Inflammatory macrophage treated with lipopolysaccharide for 1 hour (primary cell): ENCODE results near the gene AFF4.
"Not testable (repeated sequence)": the region's sequence is repeated elsewhere in the genome, so short reads cannot be mapped to it uniquely, and the experiment has no call there.

Experiments used
- DNase-seq, 2 donors: peaks; one replicate each; pipeline ENCODE4 v3.0.0-alpha.2; 2020 to 2022

Gene AFF4

DNA sequence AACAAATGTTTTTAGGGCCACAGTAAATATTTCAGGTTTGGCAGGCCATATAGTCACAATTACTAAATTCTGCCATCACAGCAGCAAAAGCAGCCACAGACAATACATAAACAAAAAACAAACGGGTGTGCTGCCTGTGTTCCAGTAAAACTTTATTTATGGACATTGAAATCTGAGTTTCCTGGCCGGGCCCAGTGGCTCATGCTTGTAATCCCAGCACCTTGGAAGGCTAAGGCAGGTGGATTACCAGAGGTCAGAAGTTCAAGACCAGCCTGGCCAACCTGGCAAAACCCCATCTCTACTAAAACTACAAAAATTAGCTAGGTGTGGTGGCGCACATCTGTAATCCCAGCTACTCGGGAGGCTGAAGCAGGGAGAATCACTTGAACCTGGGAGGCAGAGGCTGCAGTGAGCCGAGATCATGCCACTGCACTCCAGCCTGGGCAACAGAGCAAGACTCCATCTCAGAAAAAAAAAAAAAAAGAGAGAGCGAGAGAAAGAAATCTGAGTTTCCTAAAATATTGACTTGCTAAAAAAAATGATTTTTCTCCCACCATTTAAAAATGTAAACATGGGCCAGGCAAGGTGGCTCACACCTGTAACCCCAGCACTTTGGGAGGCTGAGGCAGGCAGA is 7.2 kb downstream of the AFF4 start:
- not testable (repeated sequence) for DNase-seq

DNA sequence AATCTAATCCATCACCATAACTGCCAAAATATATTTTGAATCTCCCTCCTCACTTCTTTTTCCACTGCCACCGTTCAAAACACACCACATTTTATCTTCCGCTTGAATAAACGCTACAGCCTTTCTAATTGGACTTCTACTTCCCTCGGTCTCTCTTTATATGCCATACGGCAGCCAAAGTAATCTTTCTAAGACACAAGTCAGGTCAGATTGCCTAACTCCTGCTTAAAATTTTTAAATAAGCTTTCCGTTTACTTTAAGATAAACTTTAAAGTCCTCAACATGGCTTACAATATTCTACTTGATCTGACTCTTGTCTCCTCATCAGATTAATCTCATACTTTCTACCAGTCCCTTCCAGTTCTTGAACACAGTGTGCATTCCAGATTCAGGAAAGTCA is 9.7 kb downstream of the AFF4 start:
- no peak for DNase-seq

DNA sequence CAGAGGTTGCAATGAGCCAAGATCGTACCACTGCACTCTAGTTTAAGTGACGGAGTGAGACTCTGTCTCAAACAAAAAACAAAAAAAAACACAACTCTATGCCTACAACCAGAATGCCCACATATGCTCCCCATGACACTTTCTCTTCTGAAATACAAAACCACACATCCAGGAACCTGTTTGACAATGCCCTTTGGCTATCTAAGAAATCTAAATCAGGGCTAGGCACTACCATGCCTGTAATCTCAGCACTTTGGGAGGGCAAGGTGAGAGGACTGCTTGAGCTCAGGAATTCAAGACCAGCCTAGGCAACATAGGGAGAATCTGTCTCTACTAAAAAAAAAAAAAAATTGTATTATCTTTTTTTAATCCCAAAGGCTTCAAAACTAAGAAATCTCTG is 10.6 kb downstream of the AFF4 start:
- no peak for DNase-seq

DNA sequence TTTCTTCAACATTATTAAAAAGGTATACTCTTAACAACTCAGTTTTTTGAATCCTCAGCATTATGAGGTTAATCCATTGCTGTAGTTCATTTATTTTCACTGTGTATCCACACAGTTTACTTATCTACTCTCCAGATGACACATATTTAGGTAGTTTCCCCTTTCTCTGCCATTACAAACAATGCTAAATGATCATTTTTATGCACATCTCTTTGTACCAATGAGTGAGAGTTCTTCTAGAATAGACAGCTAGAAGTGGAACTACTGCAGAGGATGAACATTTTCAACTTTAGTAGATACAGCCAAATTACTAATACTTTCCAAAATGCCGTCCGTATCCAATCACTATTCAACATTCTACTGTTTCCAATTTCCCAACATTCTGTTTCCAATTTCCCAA is 11.5 kb downstream of the AFF4 start:
- no peak for DNase-seq

DNA sequence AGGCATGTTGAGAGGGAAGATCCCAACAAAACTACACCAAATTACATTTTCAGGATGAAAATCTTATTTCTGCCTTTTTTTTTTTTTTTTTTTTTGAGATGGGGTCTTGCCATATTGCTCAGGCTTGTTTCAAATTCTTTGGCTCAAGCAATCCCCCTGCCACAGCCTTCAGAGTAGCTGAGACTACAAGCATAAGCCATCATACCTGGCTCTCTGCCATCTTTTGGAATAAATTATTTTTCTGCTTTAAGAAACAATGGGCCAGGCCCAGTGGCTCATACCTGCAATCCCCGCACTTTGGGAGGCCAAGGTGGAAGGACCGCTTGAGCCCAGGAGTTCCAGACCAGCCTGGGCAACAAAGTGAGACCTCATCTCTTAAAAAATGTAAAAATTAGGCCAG is 14.3 kb downstream of the AFF4 start:
- no peak for DNase-seq

DNA sequence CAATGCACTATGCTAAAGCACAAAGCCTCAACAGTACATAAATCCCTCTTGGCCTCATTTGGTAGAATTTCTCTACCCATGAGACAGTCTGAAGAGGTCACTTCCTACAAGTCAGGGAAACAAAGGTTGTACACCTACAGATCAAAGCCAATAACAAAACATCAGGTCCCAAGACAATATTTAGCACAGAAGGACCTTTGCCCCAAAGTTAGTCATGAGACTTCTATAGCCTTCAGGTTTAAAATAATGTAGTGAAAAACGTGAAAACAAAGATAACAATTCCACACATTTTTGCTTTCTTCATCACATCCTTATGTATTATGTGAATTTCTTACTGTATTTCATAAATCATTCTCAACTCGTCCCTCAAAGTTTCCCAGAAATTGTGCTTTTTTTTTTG is 15.8 kb downstream of the AFF4 start:
- DNase-seq, result no peak

DNA sequence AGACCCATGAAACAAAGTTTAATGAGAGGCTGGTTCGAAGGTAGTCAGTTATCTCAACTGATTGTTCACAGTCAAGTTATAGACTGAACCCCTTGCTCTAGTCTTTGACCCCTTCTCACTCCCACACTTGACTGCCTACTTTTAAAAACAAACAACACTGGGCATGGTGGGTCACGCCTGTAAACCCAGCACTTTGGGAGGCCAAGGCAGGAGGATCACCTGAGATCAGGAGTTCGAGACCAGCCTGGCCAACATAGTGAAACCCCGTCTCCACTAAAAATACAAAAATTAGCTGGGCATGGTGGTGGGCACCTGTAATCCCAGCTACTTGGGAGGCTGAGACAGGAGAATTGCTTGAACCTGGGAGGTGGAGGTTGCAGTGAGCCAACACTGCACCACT is 18.1 kb downstream of the AFF4 start:
- DNase-seq, result not testable (repeated sequence)

DNA sequence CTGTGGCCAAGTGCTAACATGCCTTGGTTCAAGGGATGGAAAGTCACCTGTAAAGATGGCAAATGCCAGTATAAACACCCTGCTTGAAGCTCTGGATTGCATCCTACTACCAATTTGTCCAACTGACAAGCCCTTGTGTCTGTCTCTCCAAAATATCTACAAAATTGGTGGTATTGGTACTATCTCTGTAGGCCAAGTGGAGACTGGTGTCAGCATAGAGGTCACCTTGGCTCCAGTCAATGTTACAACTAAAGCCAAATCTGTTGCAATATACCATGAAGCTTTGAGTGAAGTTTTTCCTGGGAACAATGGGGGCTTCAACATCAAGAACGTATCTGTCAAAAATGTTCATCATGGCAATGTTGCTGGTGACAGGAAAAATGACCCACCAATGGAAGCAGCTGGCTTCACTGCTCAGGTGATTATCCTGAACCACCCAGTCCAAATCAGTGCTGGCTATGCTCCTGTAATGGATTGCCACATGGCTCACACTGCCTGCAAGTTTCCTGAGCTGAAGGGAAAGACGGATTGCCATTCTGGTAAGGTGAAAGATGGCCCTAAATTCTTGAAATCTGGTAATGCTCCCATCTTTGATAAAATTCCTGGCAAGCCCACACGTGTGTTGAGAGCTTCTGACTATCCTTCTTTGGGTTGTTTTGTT is 19.9 kb downstream of the AFF4 start:
- no peak for DNase-seq

DNA sequence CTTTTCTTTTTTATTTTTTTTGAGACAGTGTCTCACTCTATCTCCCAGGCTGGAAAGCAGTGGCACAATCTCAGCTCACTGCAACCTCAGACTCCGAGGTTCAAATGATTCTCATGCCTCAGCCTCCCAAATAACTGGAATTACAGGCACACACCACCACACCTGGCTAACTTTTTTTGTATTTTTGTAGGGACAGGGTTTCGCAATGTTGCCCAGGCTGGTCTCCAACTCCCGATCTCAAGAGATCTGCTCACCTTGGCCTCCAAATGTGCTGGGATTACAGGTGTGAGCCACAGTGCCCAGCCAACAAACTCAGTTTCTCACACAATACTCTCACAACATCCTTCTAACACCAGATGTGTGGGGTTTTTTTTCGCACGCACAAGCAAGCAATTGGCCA is 22.1 kb downstream of the AFF4 start:
- DNase-seq, result no peak

DNA sequence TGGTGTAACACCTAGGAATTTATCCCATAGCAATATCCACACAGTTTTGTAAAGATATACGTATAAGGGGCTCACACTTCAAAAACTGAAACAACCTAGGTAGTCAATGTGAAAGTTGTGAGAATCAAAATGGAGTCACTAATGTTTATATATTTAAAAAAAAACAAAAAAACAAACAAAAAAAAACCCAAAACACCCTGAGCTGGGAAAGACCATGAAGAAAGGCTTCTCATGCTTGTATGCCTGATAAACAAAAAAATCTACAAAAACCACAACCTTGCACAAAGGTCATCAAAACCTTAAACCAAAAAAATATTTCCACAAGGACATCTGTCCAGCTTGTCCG is 35.4 kb downstream of the AFF4 start:
- no peak for DNase-seq

DNA sequence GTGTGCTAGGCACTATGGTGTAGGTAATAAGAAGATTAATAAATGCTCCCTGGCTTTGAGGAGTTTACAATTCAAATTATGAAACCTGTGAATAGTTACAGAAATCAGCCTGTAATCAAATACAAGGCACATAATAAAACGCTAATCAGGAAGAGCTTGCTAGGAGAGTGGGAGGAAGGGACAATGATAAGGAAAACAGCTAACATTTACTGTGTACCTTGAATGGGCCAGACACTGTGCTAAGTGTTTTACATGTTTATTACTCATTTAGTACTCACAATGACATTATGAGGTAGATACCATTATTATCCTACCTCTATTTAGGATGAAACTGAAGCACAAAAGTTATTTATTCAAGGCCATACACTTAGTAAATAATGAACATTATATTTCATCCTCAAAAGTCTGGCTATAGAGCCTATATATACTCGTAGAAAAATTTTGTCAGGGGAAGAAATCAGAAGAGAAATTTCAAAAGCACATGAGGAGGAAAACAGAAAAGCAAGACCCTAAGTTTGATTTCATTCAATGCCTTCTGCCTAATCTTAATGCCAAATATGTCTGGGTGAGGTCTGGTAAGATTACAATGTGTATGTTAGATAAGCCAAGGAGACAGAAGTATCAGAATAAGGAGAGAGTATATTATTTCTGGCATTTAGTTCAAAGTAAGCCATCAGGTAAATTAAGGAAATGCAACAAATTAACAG is 35.9 kb downstream of the AFF4 start:
- DNase-seq, result no peak

DNA sequence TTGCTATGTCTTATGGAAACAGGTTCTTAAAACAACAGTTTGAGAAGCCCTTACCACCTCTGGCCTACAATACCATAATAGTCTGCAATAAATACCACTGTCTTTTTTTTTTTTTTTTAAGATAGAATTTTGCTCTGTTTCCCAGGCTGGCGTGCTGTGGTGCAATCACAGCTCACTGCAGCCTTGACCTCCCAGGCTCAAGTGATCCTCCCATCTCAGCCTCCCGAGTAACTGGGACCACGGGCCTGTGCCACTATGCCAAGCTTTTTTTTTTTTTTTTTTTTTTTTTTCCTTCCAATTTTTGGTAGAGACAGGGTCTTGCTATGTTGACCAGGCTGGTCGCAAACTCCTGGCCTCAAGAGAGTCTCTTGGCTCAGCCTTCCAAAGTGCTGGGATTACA is 37.0 kb downstream of the AFF4 start:
- DNase-seq, result no peak

DNA sequence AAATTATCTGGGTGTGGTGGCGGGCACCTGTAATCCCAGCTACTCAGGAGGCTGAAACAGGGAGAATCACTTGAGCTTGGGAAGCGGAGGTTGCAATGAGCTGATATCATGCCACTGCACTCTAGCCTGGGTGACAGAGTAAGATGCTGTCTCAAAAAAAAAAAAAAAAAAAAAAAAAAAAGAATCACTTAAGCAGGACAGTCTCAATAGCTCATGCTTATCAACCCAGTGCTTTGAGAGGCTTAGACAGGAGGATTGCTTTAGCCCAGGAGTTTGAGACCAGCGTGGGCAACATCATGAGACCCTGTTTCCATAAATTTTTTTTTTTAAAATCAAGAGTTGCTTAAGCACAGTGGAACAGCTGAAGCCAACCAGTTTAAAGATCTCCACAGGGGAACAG is 47.3 kb downstream of the AFF4 start:
- no peak for DNase-seq

DNA sequence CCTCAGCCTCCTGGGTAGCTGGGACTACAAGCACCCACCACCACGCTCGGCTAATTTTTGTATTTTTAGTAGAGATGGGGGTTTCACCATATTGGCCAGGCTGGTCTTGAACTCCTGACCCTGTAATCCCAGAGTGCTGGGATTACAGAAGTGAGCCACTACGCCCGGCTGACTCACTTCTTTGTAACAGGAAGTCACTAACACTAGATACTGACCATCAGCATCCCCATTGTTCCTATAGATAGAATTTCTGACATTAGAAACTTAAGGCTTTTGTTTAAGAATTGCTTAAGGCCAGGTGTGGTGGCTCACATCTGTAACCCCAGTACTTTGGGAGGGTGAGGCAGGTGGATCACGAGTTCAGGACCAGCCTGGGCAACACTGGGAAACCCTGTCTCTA is 47.8 kb downstream of the AFF4 start:
- peak; percentile 29 to 47 for DNase-seq

DNA sequence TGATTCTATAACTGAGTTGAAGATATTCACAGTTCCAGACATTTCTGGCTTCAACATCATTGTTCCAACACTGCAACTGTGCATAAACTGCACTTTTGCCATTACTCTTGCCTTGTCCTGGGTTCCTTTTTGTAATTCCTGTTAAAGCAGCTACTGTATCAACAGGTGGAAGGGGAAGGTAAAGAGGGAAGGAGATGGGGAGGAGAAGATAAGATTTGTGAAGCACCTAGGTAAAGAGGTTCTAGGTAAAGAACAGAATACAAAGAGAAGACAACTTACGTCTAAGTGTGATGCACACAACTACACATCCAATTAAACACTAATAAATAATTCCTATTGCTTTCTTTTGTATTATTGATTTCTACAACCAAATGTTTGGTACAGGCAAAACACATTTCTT is 53.7 kb downstream of the AFF4 start:
- DNase-seq, result no peak

DNA sequence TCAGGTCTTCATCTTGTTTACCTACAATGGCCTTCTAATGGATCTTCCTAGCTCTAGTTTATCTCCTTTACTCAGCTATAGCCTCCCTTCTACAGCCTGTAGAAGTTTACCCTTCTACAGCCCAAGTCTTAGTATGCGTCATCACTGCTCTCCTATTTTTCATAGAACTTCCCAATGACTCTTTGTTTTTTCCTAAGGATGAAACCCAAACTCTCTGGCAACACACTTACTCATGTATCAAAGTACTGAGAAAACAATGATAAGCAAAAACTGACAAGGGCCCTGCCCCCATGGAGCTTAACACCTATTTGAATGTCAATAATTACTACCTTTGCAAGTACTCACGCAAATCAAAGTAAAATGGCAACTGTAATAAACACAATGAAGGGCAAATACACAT is 56.3 kb downstream of the AFF4 start:
- no peak for DNase-seq

DNA sequence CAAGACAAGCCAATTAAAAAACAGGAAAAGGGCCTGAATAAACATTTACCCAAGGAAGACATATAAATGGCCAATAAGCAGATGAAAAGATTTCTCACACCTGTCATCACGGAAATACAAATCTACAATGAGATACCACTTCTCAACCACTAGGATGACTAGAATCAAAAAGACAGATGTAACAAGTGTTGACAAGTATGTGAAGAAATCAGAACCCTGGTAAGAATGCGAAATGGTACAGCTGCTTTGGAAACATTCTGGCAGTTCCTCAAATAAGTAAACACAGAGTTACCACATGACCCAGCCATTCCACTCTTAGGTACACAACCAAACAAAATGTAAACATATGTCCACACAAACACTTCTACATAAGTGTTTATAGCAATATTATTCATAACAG is 57.5 kb downstream of the AFF4 start:
- DNase-seq, result peak; percentile 55 to 71

DNA sequence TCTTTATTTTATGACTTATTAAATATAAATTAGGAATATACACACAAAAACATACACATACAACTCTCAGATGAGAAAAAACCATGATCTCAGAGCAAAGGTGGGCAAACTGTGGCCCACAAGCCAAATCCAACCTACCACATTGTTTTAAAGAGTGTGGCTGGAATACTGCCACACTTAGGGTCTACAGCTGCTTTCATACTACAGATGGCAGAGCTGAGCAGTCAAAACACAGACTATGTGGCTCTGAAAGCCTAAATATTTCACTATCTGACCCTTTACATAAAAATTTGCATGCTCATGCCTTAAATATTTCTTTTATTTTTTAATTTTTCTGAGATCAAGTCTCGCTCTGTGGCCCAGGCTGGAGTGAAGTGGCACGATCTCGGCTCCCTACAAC is 61.7 kb downstream of the AFF4 start:
- DNase-seq, result no peak

DNA sequence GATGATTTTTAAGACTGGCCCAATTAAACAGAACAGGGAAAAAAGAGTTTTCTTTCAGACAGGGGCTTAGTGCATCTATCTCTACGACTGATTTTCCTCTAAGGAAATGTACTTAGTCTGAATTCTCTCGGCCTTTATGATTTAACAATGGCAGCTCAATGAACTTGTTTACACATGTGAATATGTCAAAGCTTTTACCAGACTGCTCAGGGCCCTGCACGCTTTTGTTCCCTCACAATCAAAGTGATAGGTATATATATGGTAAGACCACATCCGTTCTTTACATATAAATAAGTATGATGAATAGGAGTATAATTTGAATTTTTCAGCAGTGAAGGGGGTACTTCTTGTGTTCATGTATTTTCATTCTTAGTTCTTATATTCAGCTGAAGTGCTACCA is 62.4 kb downstream of the AFF4 start:
- no peak for DNase-seq

DNA sequence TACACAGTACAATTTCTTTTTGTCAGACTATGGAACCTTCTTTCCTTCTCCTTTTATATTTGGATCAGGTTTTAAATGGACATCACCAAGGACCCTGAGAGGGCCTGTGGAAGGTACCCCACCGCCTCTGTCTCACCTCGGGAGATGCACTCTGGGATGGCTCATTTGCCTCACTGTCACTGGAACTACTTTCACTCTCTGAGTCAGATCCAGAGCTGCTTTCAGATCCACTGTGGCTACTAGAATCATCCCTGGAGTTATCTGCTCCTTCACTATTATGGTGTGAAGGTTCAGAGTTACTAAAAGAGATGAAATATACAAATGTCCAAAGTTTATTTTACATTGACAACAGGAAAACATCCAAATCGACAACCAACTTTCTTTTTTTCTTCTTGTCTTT is 65.3 kb downstream of the AFF4 start:
- no peak for DNase-seq

DNA sequence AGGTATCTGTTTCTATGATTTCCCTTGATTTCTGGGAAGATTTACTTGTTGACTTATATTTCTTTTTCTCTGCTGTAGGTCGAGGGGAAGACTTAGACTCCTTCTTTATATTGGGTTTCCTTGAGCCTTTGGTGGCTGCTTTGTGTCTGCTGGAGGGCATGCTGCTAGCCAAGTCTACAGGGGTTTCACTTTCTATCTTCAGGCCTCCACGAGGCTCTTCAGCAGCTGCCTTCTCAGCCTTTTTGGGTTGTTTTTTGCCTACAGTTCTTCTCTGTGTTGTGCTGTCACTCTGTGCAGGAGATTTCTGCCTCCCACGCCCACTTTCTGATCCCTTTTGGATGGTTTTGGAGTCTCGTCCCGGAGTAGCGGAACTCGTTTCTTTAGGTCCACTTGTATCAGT is 66.7 kb downstream of the AFF4 start:
- DNase-seq, result no peak

DNA sequence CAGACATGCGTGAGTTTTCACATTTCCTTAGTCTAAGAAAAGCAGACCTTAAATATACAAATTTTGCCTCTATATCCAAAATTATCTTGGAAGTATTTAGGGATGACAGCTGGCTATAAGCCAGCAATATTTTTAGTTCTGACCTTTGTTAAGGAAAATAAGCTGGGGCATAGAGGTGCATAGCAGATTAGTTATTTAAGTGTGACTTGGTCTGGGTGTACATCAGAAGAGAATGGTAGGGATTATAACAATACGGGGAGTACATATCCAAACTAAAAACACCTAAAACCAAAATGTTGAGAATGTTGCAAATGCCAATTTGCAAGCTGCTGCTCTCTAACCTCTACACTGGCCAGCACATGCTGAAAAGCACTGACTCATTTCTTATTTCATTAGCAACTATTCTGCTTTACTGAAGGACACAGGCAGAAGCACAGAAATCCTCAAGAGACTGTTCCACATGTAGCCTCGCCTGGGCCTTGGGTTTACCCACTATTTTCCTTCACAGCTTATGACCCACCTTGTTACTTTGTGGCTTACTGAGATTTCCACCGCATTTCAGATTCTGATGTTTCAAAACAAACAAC is 67.6 kb downstream of the AFF4 start:
- DNase-seq, result no peak

DNA sequence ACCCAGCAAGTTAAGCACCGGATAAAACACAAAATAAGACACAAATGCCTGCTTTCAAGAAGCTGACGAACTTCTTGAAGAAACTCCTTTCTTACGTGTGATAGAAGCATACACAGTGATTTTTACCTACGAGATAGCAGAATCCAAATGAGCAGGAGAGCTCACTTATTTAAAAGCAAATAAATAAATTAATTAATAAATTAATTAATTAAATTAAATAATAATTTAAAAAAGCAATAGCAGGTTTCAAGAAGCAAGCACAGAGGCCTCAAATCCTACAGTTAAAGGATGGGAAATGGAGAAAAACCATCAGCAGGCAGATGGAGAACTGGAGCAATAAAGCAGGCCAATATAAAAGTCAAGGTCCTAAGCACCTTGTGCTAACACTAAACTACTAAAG is 72.6 kb downstream of the AFF4 start:
- DNase-seq, result no peak

DNA sequence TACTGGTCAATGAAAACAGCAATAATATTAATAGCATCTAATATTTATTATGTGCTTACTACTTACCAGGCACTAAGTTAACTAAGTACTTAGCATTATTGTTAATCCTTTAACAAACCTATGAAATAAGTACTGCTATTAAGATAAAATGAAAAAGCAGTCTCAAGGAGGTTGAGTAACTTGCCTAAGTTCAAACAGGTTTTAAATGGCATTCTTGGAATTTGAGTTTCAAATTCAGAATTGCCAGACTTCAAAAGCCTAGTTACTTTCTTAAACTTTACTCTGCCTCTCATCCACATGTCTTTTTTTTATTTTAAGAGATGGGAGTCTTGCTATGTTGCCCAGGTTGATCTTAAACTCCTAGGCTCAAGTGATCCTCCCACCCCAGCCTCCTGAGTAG is 73.9 kb downstream of the AFF4 start:
- no peak for DNase-seq
